Testis (tissue), 3 donors: ENCODE results near the gene SEMA4D. TPM values are rescaled to one million over a fixed set of nuclear protein-coding genes. Genes with fewer than 3 reads are reported as not detected.

Experiments
- DNase-seq: peaks from one replicate; pipeline ENCODE4 v3.0.0-alpha.2; 2019
- H3K27ac ChIP-seq, 2 donors: fragments of 200-600 bp; sonication (generic); one replicate each; pipeline ENCODE4 v1.5.1; 2019
- H3K27me3 ChIP-seq: fragments of 200-600 bp; sonication (generic); one replicate; pipeline ENCODE4 v1.5.1; 2019
- H3K36me3 ChIP-seq: fragments of 200-600 bp; sonication (generic); one replicate; pipeline ENCODE4 v1.5.1; 2017; ENCODE audit warnings: low read depth; ENCODE audit errors: missing control alignments
- H3K4me1 ChIP-seq: fragments of 200-600 bp; sonication (generic); one replicate; pipeline ENCODE4 v1.5.1; 2019
- H3K4me3 ChIP-seq, 2 donors: fragments of 200-600 bp; sonication (generic); one replicate each; pipeline ENCODE4 v1.5.1; 2017 to 2019
- H3K9me3 ChIP-seq: fragments of 200-600 bp; sonication (generic); one replicate; pipeline ENCODE4 v1.5.1; 2017
- CTCF ChIP-seq, 3 experiments: fragments of 450-650 bp in 2 of 3; fragments of 200-600 bp in 1 of 3; sonication (generic) in 1 of 3; IDR thresholded peaks; one replicate each; pipeline ENCODE4 v1.5.1; 2016 to 2019; ENCODE audit warnings: antibody characterized with exemption in 3 of 3, mild to moderate bottlenecking in 2 of 3, moderate library complexity in 1 of 3
- POLR2A ChIP-seq: fragments of 450-650 bp; IDR thresholded peaks from one replicate; pipeline ENCODE4 v1.6.1; 2017; ENCODE audit warnings: antibody characterized with exemption, mild to moderate bottlenecking, moderate library complexity
- WGBS, 2 donors: methylation state at CpG; one replicate each; pipeline ENCODE4 v1.1.5; 2018; 5-methylcytosine and 5-hydroxymethylcytosine counted together
- intact Hi-C: fragments of 100-400 bp; cut with DNase I; formaldehyde crosslinking; loops from one replicate; pipeline ENCODE4 v1.15.1; 2023; ENCODE audit warnings: low total_unique reads
- polyA plus RNA-seq: library from polyadenylated mRNA; stranded (reverse); fragments of 350-450 nt; fragmentation: Illumina TruSeq; extraction: RNeasy Lipid Tissue Mini Kit (QIAGEN cat#74804); gene quantifications from one replicate; pipeline ENCODE4 v1.2.3, GENCODE V29; 2014; ENCODE audit warnings: low read depth, low replicate concordance; ENCODE audit not compliant: insufficient read depth
- total RNA-seq, 2 donors: library from RNA; depleted of rRNA; stranded (reverse); fragments of >200 nt; gene quantifications; one replicate each; pipeline ENCODE4 v1.2.3, GENCODE V29; 2016

The SEMA4D gene
- total and polyA plus RNA-seq, 3 donors from 2014 or later: 26.2 to 53.1 (median 38.7) TPM

GRCh38 chr9:89366711-89367110, 131.2 kb downstream of the SEMA4D start:
- no peaks in the 10 kb centered on the region for H3K4me1 ChIP-seq
- WGBS, 2 donors: 98 to 100% methylated on average over 3 of the region's 3 CpGs
- H3K27ac ChIP-seq: no peak overlapping the region
- no peaks in the 10 kb centered on the region for H3K36me3 ChIP-seq
- TF ChIP-seq POLR2A (no peak), CTCF (IDR thresholded peaks at IDR 0.05) (no peak)
- H3K4me3 ChIP-seq: no peak overlapping the region
- DNase-seq: no peak
- intact Hi-C loops: no loop called here
- H3K27me3 ChIP-seq: no peaks in the 10 kb centered on the region
- no peaks in the 10 kb centered on the region for H3K9me3 ChIP-seq

GRCh38 chr9:89365532-89365912, 132.4 kb downstream of the SEMA4D start:
- no peak for TF ChIP-seq POLR2A
- TF ChIP-seq CTCF (IDR thresholded peaks at IDR 0.05): no peak
- H3K9me3 ChIP-seq: no peaks in the 10 kb centered on the region
- no peak overlapping the region for H3K27ac ChIP-seq
- WGBS, 2 donors: 93 to 100% methylated on average over 2 of the region's 2 CpGs
- H3K4me3 ChIP-seq: no peak overlapping the region
- intact Hi-C loops: no loop called here
- no peaks in the 10 kb centered on the region for H3K4me1 ChIP-seq
- H3K27me3 ChIP-seq: no peaks in the 10 kb centered on the region
- H3K36me3 ChIP-seq: no peaks in the 10 kb centered on the region
- no peak for DNase-seq

- DNase-seq: no peak
- Histone ChIP-seq H3K27me3 (no peaks in the 10 kb centered on the region), H3K4me3 (no peak overlapping the region), H3K36me3 (no peaks in the 10 kb centered on the region), H3K27ac (no peak overlapping the region), H3K9me3 (no peaks in the 10 kb centered on the region), H3K4me1 (no peaks in the 10 kb centered on the region)
- intact Hi-C loops: no loop called here
- TF ChIP-seq POLR2A: no peak
- WGBS, 2 donors: 91 to 94% methylated on average over 14 to 17 of the region's 17 CpGs
Measured at GRCh38 chr9:89364666-89365531, 133.0 kb downstream of the SEMA4D start.

GRCh38 chr9:89363921-89364665, 133.8 kb downstream of the SEMA4D start:
- intact Hi-C loops: no loop called here
- H3K27me3 ChIP-seq: no peaks in the 10 kb centered on the region
- no peaks in the 10 kb centered on the region for H3K9me3 ChIP-seq
- WGBS, 2 donors: 94 to 96% methylated on average over 8 to 9 of the region's 9 CpGs
- no peak for DNase-seq
- H3K27ac ChIP-seq: no peak overlapping the region
- H3K4me3 ChIP-seq: no peak overlapping the region
- no peak for TF ChIP-seq POLR2A
- TF ChIP-seq CTCF (IDR thresholded peaks at IDR 0.05): no peak
- H3K4me1 ChIP-seq: no peaks in the 10 kb centered on the region
- no peaks in the 10 kb centered on the region for H3K36me3 ChIP-seq

- TF ChIP-seq POLR2A (no peak), CTCF (IDR thresholded peaks at IDR 0.05) (no peak)
- intact Hi-C loops: no loop called here
- H3K36me3 ChIP-seq: no peaks in the 10 kb centered on the region
Measured at GRCh38 chr9:89363311-89363670, 134.6 kb downstream of the SEMA4D start.

More at GRCh38 chr9:89363311-89363670, 134.6 kb downstream of the SEMA4D start:
- Histone ChIP-seq H3K4me3 (no peak overlapping the region), H3K9me3 (no peaks in the 10 kb centered on the region), H3K27ac (no peak overlapping the region), H3K27me3 (no peaks in the 10 kb centered on the region), H3K4me1 (no peaks in the 10 kb centered on the region)
- DNase-seq: no peak
- 81 to 94% methylated on average over 2 to 6 of the region's 6 CpGs for WGBS, 2 donors
